Suprapubic skin (tissue), 4 donors: ENCODE data around the gene PLXDC2. TPM values are rescaled to one million over a fixed set of nuclear protein-coding genes. Genes with fewer than 3 reads are reported as not detected.

Experiments
- DNase-seq, 2 donors: peaks; one replicate each; pipeline ENCODE4 v3.0.0-alpha.2; 2019; ENCODE audit warnings: low spot score in 2 of 2
- H3K27ac ChIP-seq: fragments of 200-600 bp; sonication (generic); one replicate; pipeline ENCODE4 v1.5.1; 2019
- H3K27me3 ChIP-seq: fragments of 200-600 bp; sonication (generic); one replicate; pipeline ENCODE4 v1.5.1; 2019
- H3K36me3 ChIP-seq: fragments of 200-600 bp; sonication (generic); one replicate; pipeline ENCODE4 v1.5.1; 2019
- H3K4me1 ChIP-seq: fragments of 200-600 bp; sonication (generic); one replicate; pipeline ENCODE4 v1.5.1; 2019
- H3K4me3 ChIP-seq: fragments of 200-600 bp; sonication (generic); one replicate; pipeline ENCODE4 v1.5.1; 2019; ENCODE audit warnings: mild to moderate bottlenecking
- H3K9me3 ChIP-seq: fragments of 200-600 bp; sonication (generic); one replicate; pipeline ENCODE4 v1.5.1; 2019
- EP300 ChIP-seq: sonication (generic); formaldehyde crosslinking; IDR thresholded peaks from one replicate; pipeline ENCODE4 v1.6.1; 2017; ENCODE audit warnings: antibody characterized with exemption
- POLR2A ChIP-seq, 2 donors: fragments of 450-650 bp; IDR thresholded peaks; one replicate each; pipeline ENCODE4 v1.6.1; 2017; ENCODE audit warnings: antibody characterized with exemption in 2 of 2, mild to moderate bottlenecking in 2 of 2, moderate library complexity in 2 of 2
- POLR2AphosphoS5 ChIP-seq, 3 donors: sonication (generic); formaldehyde crosslinking; IDR thresholded peaks; one replicate each; pipeline ENCODE4 v1.6.1; 2017; ENCODE audit warnings: antibody characterized with exemption in 3 of 3
- WGBS: methylation state at CpG from one replicate; pipeline ENCODE4 v1.1.5; 2018; 5-methylcytosine and 5-hydroxymethylcytosine counted together
- total RNA-seq, 4 donors: library from RNA; depleted of rRNA; stranded (reverse); fragments of >200 nt; gene quantifications; one replicate each; pipeline ENCODE4 v1.1.0, GENCODE V29; 2016
- TF ChIP-seq, protein P1 (sequence below), 2 donors: fragments of 200-600 bp in 1 of 2; fragments of 450-650 bp in 1 of 2; sonication (generic) in 1 of 2; IDR thresholded peaks; one replicate each; pipeline ENCODE4 v1.5.1; 2016 to 2019; ENCODE audit warnings: antibody characterized with exemption in 2 of 2, mild to moderate bottlenecking in 1 of 2, moderate library complexity in 1 of 2

Gene PLXDC2
- total RNA-seq, 4 donors from 2014 or later, result 93.0 to 97.0 (median 95.0) TPM

DNA sequence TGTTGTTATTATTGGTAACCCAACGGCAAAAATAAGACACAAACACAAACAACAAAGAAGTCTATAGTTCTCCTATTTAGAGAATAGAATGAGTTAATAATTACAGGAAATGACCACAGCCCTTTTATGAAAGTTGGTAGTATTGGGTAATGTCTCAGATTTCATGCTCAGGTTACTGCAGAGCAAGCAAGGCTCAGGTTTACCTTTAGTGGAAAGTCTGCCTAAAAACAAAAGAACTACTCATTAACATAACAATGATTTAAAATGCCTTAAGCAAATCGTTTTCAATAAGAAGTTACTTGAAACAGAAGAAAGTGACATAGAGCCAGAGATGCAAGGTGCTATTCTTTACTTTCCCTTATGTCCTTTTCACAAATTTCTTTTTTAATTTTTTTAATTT, 441.2 kb downstream of the PLXDC2 start:
- Histone ChIP-seq H3K4me3 (no peak overlapping the region), H3K27ac (no peak overlapping the region), H3K4me1 (no peaks in the 10 kb centered on the region), H3K9me3 (no peaks in the 10 kb centered on the region), H3K36me3 (peaks cover 13% of the 10 kb centered on the region), H3K27me3 (no peaks in the 10 kb centered on the region)
- 55% methylated on average over 2 of the region's 2 CpGs for WGBS
- no peak for TF ChIP-seq EP300
- TF ChIP-seq, protein P1, sequence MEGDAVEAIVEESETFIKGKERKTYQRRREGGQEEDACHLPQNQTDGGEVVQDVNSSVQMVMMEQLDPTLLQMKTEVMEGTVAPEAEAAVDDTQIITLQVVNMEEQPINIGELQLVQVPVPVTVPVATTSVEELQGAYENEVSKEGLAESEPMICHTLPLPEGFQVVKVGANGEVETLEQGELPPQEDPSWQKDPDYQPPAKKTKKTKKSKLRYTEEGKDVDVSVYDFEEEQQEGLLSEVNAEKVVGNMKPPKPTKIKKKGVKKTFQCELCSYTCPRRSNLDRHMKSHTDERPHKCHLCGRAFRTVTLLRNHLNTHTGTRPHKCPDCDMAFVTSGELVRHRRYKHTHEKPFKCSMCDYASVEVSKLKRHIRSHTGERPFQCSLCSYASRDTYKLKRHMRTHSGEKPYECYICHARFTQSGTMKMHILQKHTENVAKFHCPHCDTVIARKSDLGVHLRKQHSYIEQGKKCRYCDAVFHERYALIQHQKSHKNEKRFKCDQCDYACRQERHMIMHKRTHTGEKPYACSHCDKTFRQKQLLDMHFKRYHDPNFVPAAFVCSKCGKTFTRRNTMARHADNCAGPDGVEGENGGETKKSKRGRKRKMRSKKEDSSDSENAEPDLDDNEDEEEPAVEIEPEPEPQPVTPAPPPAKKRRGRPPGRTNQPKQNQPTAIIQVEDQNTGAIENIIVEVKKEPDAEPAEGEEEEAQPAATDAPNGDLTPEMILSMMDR (IDR thresholded peaks at IDR 0.05), result no peak
- no peak for TF ChIP-seq POLR2AphosphoS5 (IDR thresholded peaks at IDR 0.05)
- no peak for TF ChIP-seq POLR2A (IDR thresholded peaks at IDR 0.05)
- no peak for DNase-seq

DNA sequence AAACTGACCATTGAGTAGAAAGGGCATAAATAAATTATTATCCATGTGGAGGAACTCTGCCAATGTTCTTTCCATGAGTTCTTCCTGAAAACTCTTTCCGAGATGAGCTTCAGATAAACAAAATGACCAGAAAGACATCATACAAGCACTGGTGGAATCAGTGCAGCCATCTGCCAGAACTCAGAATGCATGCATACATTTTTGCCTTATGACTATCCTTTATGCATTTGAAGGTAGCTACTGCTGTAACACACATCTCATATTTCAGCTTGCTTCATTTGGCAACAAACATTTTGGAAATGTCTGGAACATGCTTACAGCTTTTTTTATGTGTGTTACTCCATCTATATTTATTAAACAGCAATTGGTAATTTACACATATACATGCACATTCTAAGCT, 448.9 kb downstream of the PLXDC2 start:
- DNase-seq, result no peak
- Histone ChIP-seq H3K9me3 (peaks cover 5% of the 10 kb centered on the region), H3K36me3 (peaks cover 9% of the 10 kb centered on the region), H3K27ac (no peak overlapping the region), H3K4me1 (no peaks in the 10 kb centered on the region), H3K27me3 (no peaks in the 10 kb centered on the region), H3K4me3 (no peak overlapping the region)
- TF ChIP-seq POLR2A (IDR thresholded peaks at IDR 0.05) (no peak), EP300 (no peak), POLR2AphosphoS5 (IDR thresholded peaks at IDR 0.05) (no peak)
- TF ChIP-seq, protein P1 (IDR thresholded peaks at IDR 0.05), result no peak
- 89% methylated on average over 1 of the region's 1 CpG for WGBS

DNA sequence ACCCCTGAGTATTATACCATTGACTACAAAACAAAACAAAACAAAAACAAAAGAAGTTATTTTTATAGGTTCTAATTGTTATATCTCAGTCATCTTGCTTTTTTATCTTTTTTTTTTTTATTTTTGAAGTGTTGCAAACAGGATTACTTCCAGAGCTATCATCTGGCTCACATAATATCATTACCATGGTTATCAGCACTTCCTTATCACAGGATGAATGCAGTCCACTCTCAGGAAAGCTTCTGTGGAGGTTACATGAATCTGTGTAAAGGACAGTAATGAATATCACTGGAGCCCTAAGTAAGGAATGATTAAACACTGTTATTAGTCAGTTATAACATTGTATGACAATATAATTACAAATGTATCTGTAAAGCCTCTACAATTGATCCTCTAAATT, 451.5 kb downstream of the PLXDC2 start:
- DNase-seq, result no peak
- Histone ChIP-seq H3K27ac (no peak overlapping the region), H3K4me3 (no peak overlapping the region), H3K27me3 (no peaks in the 10 kb centered on the region), H3K4me1 (no peaks in the 10 kb centered on the region), H3K9me3 (peaks cover 5% of the 10 kb centered on the region), H3K36me3 (peaks cover under 1% of the 10 kb centered on the region)
- TF ChIP-seq POLR2AphosphoS5 (IDR thresholded peaks at IDR 0.05), result no peak
- TF ChIP-seq POLR2A (IDR thresholded peaks at IDR 0.05), result no peak
- TF ChIP-seq, protein P1 (IDR thresholded peaks at IDR 0.05), result no peak
- no peak for TF ChIP-seq EP300

DNA sequence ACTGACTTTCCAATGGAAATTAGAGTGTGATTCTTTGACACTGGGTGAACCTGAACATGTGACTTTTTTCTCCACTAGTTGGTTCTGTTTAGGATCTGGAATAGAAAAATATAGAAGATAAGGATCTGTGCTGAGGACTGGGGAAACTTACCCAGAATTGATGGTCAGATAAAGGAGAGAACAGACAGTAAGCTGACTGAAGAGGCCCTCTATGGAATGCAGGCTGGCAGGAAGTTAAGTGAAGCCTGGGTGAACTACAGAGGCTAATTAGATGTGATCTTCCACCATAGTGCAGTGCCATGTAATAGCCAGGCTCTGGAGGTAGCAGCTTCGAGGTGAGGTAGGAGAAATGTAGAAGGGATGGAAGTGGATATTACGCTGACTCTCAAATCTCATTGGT, 455.3 kb downstream of the PLXDC2 start:
- H3K9me3 ChIP-seq, result no peaks in the 10 kb centered on the region
- H3K27me3 ChIP-seq, result no peaks in the 10 kb centered on the region
- no peak for TF ChIP-seq POLR2AphosphoS5 (IDR thresholded peaks at IDR 0.05)
- TF ChIP-seq POLR2A (IDR thresholded peaks at IDR 0.05), result no peak
- no peak for TF ChIP-seq EP300
- TF ChIP-seq, protein P1 (IDR thresholded peaks at IDR 0.05), result no peak
- no peaks in the 10 kb centered on the region for H3K4me1 ChIP-seq
- WGBS, result 87% methylated on average over 2 of the region's 2 CpGs
- no peaks in the 10 kb centered on the region for H3K36me3 ChIP-seq
- no peak overlapping the region for H3K27ac ChIP-seq
- DNase-seq, result no peak
- H3K4me3 ChIP-seq, result no peak overlapping the region

DNA sequence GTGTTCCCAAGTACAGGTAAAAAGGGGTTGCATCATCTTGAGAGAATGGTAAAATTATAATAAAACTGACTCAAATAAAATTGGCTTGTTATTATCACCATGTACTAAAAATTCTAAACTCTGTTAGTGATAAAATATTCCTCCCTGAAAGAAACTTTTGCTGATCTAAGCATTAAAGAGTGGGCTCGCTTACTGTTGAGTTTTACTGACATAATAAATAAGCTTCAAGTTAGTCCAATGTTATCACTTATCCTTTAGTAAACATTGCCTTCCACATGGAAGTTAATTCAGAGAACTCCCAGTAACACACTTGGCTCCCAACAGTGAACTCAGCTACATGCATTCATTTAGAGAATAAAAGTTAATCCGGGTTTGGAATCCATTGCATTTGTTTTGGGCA, 456.4 kb downstream of the PLXDC2 start:
- WGBS, result 92% methylated on average over 2 of the region's 2 CpGs

More for the DNA sequence above, 456.4 kb downstream of the PLXDC2 start:
- no peak for DNase-seq
- no peak for TF ChIP-seq POLR2AphosphoS5 (IDR thresholded peaks at IDR 0.05)
- TF ChIP-seq EP300, result no peak
- TF ChIP-seq POLR2A (IDR thresholded peaks at IDR 0.05), result no peak
- TF ChIP-seq, protein P1 (IDR thresholded peaks at IDR 0.05), result no peak
- H3K9me3 ChIP-seq, result no peaks in the 10 kb centered on the region
- no peaks in the 10 kb centered on the region for H3K27me3 ChIP-seq
- no peak overlapping the region for H3K27ac ChIP-seq
- H3K4me1 ChIP-seq, result no peaks in the 10 kb centered on the region
- no peaks in the 10 kb centered on the region for H3K36me3 ChIP-seq
- H3K4me3 ChIP-seq, result no peak overlapping the region
